Thyroid gland (tissue), 4 donors: ENCODE data around the gene NREP. TPM values are rescaled to one million over a fixed set of nuclear protein-coding genes. Genes with fewer than 3 reads are reported as not detected.

Experiments
- DNase-seq, 2 donors: peaks; one replicate each; pipeline ENCODE4 v3.0.0-alpha.2; 2019
- H3K27ac ChIP-seq, 3 donors: fragments of 200-600 bp; sonication (generic); 1 replicate in 2 of 3; 2 replicates in 1 of 3; pipeline ENCODE4 v1.5.1; 2016 to 2019; ENCODE audit warnings: mild to moderate bottlenecking in 1 of 3, moderate library complexity in 1 of 3
- H3K27me3 ChIP-seq: fragments of 200-600 bp; sonication (generic); one replicate; pipeline ENCODE4 v1.5.1; 2019
- H3K36me3 ChIP-seq, 2 donors: fragments of 200-600 bp; sonication (generic); one replicate each; pipeline ENCODE4 v1.5.1; 2016 to 2019
- H3K4me1 ChIP-seq, 2 donors: fragments of 200-600 bp; sonication (generic); one replicate each; pipeline ENCODE4 v1.5.1; 2017 to 2019
- H3K4me3 ChIP-seq, 3 donors: fragments of 200-600 bp; sonication (generic); replicated peaks in 1 of 3; 1 replicate in 2 of 3; 2 replicates in 1 of 3; pipeline ENCODE4 v1.5.1; 2016; ENCODE audit warnings: mild to moderate bottlenecking in 1 of 3
- H3K9me3 ChIP-seq: fragments of 200-600 bp; sonication (generic); one replicate; pipeline ENCODE4 v1.5.1; 2017
- POLR2A ChIP-seq, 2 donors: fragments of 450-650 bp; IDR thresholded peaks; one replicate each; pipeline ENCODE4 v1.6.1; 2017; ENCODE audit warnings: antibody characterized with exemption in 2 of 2, mild to moderate bottlenecking in 2 of 2, moderate library complexity in 1 of 2
- WGBS, 2 donors: methylation state at CpG; one replicate each; pipeline ENCODE4 v1.1.5; 2017; 5-methylcytosine and 5-hydroxymethylcytosine counted together
- intact Hi-C: fragments of 100-400 bp; cut with DNase I; formaldehyde crosslinking; loops from one replicate; pipeline ENCODE4 v1.15.1; 2023
- total RNA-seq, 4 donors: library from RNA; depleted of rRNA; stranded (reverse); fragments of >200 nt; gene quantifications; one replicate each; pipeline ENCODE4 v1.2.3, GENCODE V29; 2016
- TF ChIP-seq, protein P1 (sequence below), 6 experiments: fragments of 200-600 bp in 3 of 6; fragments of 450-650 bp in 3 of 6; sonication (generic) in 3 of 6; IDR thresholded peaks; one replicate each; pipeline ENCODE4 v1.5.1; 2016 to 2019; ENCODE audit warnings: antibody characterized with exemption in 6 of 6, mild to moderate bottlenecking in 2 of 6, inconsistent platforms in 1 of 6, moderate library complexity in 1 of 6

NREP gene
- total RNA-seq, 4 donors from 2014 or later, result 4.4 to 20.6 (median 11.1) TPM

DNA sequence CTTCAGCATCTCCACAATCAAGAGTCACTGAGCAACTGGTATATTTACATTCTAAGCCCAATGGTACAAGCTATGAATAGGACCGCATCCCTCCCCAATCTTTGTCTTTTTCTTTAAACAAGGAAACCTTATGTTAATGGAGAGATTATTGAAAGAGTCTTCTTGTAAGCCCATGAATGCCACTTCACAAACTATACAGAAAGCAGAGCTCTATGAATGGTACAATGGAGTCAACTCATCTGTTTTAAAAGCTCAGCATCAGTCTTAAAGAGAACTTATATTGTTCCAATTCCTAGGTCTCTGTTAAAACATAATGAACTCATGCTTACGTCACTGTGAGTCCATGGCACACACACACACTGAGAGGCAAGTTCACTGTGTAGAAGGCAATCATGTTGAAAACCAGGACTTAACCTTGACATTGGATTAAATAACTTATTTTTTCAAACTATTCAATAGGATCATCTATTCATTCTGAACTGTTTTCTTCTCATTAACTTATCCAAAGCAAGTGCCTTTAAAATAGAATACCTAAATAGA is 4.5 kb downstream of the NREP start:
- 99% methylated on average over 2 of the region's 2 CpGs for WGBS, 2 donors
- Histone ChIP-seq H3K27ac (no peak overlapping the region), H3K4me3 (no peak overlapping the region), H3K36me3 (no peaks in the 10 kb centered on the region), H3K4me1 (peaks cover 11 to 16% of the 10 kb centered on the region in 2 donors), H3K27me3 (no peaks in the 10 kb centered on the region), H3K9me3 (no peaks in the 10 kb centered on the region)
- intact Hi-C loops, result loop anchor here (10.0 kb wide), 1 partner anchor 198 kb away; no protein-coding TSS in a partner anchor
- no peak for DNase-seq
- TF ChIP-seq, protein P1, sequence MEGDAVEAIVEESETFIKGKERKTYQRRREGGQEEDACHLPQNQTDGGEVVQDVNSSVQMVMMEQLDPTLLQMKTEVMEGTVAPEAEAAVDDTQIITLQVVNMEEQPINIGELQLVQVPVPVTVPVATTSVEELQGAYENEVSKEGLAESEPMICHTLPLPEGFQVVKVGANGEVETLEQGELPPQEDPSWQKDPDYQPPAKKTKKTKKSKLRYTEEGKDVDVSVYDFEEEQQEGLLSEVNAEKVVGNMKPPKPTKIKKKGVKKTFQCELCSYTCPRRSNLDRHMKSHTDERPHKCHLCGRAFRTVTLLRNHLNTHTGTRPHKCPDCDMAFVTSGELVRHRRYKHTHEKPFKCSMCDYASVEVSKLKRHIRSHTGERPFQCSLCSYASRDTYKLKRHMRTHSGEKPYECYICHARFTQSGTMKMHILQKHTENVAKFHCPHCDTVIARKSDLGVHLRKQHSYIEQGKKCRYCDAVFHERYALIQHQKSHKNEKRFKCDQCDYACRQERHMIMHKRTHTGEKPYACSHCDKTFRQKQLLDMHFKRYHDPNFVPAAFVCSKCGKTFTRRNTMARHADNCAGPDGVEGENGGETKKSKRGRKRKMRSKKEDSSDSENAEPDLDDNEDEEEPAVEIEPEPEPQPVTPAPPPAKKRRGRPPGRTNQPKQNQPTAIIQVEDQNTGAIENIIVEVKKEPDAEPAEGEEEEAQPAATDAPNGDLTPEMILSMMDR (IDR thresholded peaks at IDR 0.05), result no peak
- TF ChIP-seq POLR2A (IDR thresholded peaks at IDR 0.05), result no peak

DNA sequence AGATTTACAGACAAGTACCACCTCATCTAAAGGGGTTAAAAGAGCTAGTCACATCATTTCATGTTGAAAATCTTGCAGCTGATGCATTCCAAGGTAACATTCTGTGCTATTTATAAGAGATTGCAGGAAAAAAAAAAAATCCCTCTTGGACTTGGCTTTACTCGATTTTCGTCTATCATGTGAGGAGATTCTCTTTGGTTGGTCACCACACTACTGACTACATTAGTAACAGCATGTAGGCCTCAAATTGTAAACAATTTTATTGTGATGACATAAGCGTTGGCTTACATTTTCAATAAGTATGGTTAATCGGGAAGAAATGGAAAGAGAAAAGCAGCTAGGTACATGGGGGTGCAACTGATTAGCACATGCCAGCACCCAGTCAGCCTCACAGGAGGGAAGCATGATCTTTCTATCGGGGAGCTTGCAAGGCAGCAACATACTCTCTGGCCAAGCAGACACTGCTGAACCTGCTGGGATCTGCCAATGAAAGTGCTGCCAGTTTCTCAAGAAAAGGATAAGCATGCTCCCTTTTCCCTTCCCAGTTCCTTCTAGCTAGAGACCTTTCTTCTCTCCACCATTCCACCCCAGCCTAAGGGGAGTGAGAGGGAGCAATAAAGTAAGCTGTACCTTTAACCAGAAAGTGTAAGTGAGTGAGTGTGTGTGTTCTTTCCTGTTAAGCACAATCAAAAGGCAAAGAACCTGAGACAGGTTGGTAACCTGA is 7.5 kb downstream of the NREP start:
- Histone ChIP-seq H3K36me3 (no peaks in the 10 kb centered on the region), H3K4me3 (no peak overlapping the region), H3K9me3 (no peaks in the 10 kb centered on the region), H3K27ac (no peak overlapping the region), H3K4me1 (peaks cover 4 to 15% of the 10 kb centered on the region in 2 donors), H3K27me3 (no peaks in the 10 kb centered on the region)
- WGBS, 2 donors, result 91 to 94% methylated on average over 5 of the region's 5 CpGs
- no peak for DNase-seq
- TF ChIP-seq, protein P1 (IDR thresholded peaks at IDR 0.05), result no peak
- no peak for TF ChIP-seq POLR2A (IDR thresholded peaks at IDR 0.05)
- intact Hi-C loops, result loop anchor here (10.0 kb wide), 1 partner anchor 195 kb away; no protein-coding TSS in a partner anchor

DNA sequence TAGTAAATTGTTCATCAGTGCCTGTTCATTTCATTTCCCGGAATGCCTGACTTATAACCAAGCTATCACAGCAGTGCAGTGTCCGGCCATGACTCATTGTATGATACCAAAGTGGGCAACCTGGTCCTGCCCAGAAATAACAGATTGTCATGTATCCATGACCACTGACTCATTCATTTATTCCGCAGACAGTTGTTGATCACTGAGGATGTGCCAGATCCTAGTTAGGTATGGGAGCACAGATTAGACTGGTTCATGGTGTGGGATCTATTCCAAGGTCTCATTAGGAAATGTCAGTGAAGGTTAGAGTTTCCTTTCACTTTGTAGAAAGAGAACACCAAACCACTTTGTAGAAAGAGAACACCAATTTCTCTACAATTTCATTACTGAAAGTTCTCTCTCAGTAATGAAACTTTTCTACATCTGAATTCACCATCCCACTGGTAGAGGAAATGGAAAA is 8.7 kb downstream of the NREP start:
- Histone ChIP-seq H3K9me3 (no peaks in the 10 kb centered on the region), H3K36me3 (no peaks in the 10 kb centered on the region), H3K4me3 (no peak overlapping the region), H3K27me3 (no peaks in the 10 kb centered on the region), H3K4me1 (peaks cover 15 to 21% of the 10 kb centered on the region in 2 donors), H3K27ac (no peak overlapping the region)
- intact Hi-C loops, result no loop called here
- 94 to 97% methylated on average over 3 of the region's 3 CpGs for WGBS, 2 donors
- DNase-seq, result no peak
- TF ChIP-seq, protein P1 (IDR thresholded peaks at IDR 0.05), result no peak
- no peak for TF ChIP-seq POLR2A (IDR thresholded peaks at IDR 0.05)

DNA sequence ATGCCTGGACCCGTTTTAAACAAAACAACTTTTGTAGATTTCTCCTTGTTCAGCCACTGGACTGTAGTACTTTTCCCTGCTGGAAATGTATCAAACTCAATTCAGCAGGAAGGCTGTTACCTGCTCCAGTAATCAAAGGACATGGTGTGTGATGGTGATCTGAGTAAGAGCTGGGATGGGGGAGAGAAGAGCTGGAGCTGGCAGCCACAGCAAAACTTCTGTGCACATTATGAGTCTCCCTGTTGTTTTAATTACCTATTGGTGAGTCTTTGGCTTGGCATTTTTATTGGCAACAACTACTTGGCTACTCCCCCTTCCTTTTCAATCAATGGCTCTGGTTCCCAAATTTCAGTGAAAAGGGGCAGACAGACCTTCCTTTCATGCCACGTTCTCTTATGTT is 9.7 kb downstream of the NREP start:
- TF ChIP-seq, protein P1 (IDR thresholded peaks at IDR 0.05), result no peak
- no peak for TF ChIP-seq POLR2A (IDR thresholded peaks at IDR 0.05)
- Histone ChIP-seq H3K9me3 (no peaks in the 10 kb centered on the region), H3K4me1 (peaks cover 23 to 31% of the 10 kb centered on the region in 2 donors), H3K27ac (peak overlapping the region in 1 of 3 donors; percentile 3), H3K27me3 (no peaks in the 10 kb centered on the region), H3K4me3 (no peak overlapping the region), H3K36me3 (no peaks in the 10 kb centered on the region)
- 50 to 52% methylated on average over 2 of the region's 2 CpGs for WGBS, 2 donors
- DNase-seq, result peak in 1 of 2 donors; percentile 2
- intact Hi-C loops, result no loop called here

DNA sequence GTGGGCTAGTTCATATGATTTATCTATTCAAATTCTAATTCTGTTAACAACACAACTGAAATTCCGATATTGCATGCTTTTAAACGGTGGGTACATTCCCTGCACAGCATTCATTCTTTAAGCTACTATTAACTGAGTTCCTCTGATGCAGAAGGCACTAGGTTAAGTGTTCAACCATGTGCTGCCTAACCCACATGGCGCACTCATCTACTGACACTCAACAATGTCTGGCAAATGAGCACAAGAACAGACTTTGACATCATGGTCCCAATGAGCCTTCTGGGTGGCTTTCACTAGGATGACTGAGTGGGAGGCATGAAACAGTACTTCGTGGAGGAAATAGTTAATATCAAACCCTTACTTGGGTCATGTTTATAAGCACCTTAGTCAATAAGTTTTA is 10.2 kb downstream of the NREP start:
- DNase-seq, result no peak
- no peaks in the 10 kb centered on the region for H3K27me3 ChIP-seq
- intact Hi-C loops, result no loop called here
- no peak overlapping the region for H3K27ac ChIP-seq
- H3K4me3 ChIP-seq, result no peak overlapping the region
- H3K36me3 ChIP-seq, result no peaks in the 10 kb centered on the region
- 87 to 88% methylated on average over 4 of the region's 4 CpGs for WGBS, 2 donors
- H3K9me3 ChIP-seq, result no peaks in the 10 kb centered on the region
- TF ChIP-seq, protein P1 (IDR thresholded peaks at IDR 0.05), result no peak
- TF ChIP-seq POLR2A (IDR thresholded peaks at IDR 0.05), result no peak
- peaks cover 24 to 33% of the 10 kb centered on the region in 2 donors for H3K4me1 ChIP-seq
